NCI-H2196 treated with DMSO at 0.1 percent for 48 hours (cell line): Measurements from ENCODE around the gene PPEF2.

Experiments
- DNase-seq: peaks from one replicate; lab custom pipeline; 2025; ENCODE audit not compliant: unreplicated experiment; lab: John Stamatoyannopoulos, UW

Gene PPEF2

GRCh38 chr4:75834772-75835154, 67.5 kb downstream of the PPEF2 start:
- DNase-seq = no peak

- DNase-seq = no peak
Observed at GRCh38 chr4:75834095-75834771, 68.0 kb downstream of the PPEF2 start.

DNA sequence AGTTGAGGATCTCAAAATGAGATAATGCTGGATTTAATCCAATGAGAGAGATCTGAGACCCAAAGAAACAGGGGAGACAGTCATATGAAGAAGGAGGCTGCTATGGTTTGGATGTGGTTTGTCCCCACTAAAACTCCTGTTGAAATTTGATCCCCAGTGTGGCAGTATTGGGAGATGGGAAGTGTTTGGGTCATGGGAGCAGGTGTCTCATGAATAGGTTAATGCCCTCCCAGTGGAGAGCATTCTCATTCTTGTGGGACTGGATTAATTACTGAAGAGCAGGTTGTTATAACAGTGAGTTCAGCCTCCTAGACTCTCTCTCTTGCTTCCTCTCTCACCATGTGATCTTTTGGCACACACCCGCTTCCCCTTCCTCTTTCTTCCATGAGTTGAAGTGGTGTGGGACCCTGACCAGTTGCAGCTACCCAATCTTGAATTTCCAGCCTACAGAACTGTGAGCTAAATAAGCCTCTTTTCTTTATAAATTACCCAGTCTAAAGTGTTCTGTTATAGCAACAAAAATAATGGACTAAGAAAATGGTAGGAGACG, 70.3 kb downstream of the PPEF2 start:
- DNase-seq = no peak

DNA sequence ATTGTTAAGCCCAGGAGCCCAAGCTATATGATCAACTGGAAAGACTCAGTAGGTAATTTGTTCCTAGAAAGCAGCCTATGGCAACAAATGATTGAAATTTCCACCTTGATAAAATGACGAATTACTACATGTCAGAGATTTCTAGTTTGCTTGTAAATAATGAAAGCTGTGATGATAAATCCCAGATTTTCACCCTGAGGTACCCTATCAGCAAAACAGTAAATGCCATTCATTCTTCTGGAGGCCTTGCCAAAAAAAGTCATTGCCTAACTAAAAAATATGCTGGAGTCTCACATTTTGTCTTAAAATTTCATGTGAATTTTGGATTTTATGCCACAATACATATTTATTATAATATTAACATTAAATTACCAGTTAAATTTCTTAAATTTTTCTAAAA, 71.3 kb downstream of the PPEF2 start:
- no peak for DNase-seq

- DNase-seq = no peak
Observed at GRCh38 chr4:75823812-75824211, 78.4 kb downstream of the PPEF2 start.

- no peak for DNase-seq
Observed at GRCh38 chr4:75822416-75822815, 79.8 kb downstream of the PPEF2 start.

- DNase-seq = no peak
Observed at GRCh38 chr4:75821966-75822365, 80.3 kb downstream of the PPEF2 start.

- DNase-seq = no peak
Observed at GRCh38 chr4:75821216-75821615, 81.0 kb downstream of the PPEF2 start.

GRCh38 chr4:75820676-75821075, 81.6 kb downstream of the PPEF2 start:
- no peak for DNase-seq

DNA sequence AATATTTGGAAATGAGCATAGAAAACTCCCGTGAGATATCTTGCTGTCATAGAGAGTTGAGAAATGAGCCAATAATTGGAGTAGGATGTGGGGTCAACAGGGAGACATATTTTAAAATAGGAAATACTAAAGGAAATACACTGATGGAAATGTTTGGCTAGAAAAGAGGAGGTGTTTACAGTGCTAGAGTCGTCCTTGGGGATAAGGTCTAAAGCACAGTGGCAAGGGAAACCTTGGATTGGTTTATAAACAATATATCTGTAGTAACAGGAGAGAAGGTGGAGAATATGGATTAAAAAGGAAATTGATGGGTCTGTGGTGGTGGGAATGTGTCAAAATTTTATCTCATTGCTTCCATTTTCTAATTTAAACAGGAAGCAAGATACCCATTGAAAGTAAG, 82.1 kb downstream of the PPEF2 start:
- no peak for DNase-seq

GRCh38 chr4:75819121-75819520, 83.1 kb downstream of the PPEF2 start:
- DNase-seq = no peak

DNA sequence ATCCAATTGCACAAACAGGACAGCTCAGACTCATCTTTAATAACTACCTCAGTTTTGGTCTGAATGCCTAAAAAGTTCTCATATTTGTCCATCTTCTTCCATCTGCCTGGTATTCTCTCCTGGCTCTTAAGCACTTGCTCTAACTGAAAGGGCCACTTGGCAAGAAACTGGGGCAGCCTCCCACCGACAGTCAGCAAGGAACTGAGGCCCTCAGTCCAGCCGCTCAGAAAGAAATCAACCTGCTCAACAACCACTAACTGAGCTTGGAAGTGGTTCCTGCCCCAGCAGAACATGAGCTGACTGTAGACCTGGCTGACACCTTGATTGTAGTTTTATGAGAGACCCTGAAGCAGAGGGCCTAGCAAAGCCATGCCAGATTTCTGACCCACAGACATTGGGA, 84.4 kb downstream of the PPEF2 start:
- no peak for DNase-seq
